NOMO-1 treated with DMSO at 0.1 percent for 48 hours (cell line): Measurements from ENCODE around the gene LRRFIP2.
"Not testable (repeated sequence)": the region's sequence is repeated elsewhere in the genome, so short reads cannot be mapped to it uniquely, and the experiment has no call there.

Source experiments
- DNase-seq: peaks from one replicate; lab custom pipeline; 2025; ENCODE audit not compliant: unreplicated experiment; lab: John Stamatoyannopoulos, UW

LRRFIP2 gene

DNA sequence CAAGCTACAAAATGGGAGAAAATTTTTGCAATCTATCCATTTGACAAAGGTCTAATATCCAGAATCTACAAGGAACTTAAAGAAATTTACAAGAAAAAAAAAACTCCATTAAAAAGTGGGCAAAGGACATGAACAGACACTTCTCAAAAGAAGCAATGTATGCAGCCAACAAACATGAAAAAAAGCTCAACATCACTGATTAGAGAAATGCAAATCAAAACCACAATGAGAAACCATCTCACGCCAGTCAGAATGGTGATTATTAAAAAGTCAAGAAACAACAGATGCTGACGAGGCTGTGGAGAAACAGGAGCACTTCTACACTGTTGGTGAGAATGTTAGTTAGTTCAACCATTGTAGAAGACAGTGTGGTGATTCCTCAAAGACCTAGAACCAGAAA is 27.5 kb downstream of the LRRFIP2 start:
- not testable (repeated sequence) for DNase-seq

DNA sequence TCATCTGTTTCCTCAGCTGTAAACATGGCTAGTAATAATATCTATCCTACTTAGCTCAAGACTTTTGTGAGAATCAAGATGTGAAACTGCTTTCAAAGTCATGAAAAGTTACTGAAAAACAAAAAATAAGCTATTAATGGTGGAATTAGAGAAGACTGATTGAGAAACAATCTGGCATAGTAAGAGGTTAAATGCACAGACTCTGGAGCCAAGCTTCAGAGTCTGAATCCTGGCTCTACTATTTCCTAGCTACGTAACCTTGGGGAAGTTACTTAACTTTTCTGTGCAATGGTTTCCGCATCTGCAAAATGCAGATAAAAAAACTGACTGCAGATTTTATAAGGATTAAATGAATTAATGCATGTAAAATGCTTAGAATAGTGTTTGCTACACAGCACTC is 28.8 kb downstream of the LRRFIP2 start:
- peak; percentile 51 for DNase-seq

DNA sequence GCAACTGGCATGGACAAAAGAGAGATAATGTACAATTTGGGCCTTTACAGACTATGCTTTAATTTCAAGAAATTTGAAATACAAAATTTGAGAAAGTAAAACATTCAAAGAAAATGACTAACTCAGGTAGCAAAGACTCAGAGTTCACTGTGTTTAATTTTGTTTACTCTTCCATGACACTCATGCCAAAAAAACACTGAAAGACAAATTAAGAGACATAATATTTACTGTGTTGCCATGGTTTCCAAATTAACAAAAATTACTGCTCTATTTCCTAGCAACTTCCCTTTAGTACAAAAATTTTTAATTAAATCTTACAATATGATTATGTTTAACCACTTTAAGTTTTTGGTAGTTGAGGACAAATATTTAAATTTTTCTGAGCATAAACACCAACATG is 29.6 kb downstream of the LRRFIP2 start:
- peak; percentile 21 for DNase-seq

DNA sequence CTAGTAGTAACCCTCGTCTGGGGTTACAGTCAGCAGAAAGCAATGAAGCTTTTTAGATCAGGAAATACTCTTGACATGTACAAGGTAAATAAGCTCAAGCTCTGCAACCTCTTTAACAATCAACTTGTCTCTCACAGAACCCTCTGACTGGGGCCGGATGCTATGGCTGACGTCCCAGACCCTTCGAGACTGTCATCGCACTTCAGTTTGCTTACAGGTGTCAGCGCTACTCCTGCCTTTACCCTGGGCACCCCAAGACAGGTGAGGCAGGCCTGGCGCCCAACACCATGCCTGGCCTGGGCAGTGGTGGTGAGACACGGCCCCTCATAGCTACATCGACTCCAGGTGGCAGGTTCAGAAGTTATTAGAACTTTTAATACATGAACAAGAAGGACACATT is 30.6 kb downstream of the LRRFIP2 start:
- no peak for DNase-seq

DNA sequence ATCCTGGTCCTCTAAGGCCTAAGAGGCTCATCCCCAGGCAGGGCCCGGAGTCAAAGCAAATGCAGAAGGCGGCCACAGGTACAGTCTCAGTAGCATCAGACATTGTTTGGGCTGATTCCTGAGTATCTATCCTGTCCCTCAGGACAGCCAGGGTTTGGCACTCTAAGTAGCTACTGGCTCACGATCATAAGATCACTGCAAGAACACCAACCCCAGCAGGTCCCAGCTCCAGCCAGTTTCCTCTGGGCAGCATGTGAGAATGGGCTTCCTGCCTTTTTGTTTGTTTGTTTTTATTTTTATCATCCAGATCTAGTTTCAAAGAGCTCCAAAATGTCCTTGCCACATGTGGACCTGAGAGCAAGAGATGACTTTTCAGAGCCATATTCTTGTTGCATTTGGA is 32.7 kb downstream of the LRRFIP2 start:
- DNase-seq: no peak

DNA sequence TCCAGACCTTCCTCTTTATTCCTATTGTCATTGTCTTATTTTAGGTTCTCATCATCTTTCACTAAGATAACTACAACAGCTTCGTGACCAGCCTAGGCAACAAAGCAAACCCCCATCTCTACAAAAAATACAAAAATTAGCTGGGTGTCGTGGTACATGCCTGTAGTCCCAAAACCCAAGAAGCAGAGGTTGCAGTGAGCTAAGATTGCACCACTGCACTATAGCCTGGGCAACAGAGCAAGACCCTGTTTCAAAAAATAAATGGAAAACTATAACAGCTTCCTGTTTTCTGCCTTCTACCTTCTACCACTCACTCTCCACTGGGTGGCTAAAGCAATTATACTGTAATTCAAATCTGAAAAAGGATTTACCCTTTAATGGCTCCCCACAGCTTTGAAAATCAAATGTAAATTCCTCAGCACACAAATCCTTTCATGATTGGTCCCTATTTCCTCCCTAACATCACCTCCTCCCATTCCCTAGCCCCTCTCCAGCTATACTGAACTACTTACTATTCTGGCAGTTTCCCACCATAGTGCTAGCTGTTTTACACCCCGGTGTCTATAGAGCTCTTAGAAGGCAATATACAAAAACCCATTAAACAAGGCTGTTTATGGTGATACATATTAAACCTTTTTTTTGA is 33.4 kb downstream of the LRRFIP2 start:
- no peak for DNase-seq

DNA sequence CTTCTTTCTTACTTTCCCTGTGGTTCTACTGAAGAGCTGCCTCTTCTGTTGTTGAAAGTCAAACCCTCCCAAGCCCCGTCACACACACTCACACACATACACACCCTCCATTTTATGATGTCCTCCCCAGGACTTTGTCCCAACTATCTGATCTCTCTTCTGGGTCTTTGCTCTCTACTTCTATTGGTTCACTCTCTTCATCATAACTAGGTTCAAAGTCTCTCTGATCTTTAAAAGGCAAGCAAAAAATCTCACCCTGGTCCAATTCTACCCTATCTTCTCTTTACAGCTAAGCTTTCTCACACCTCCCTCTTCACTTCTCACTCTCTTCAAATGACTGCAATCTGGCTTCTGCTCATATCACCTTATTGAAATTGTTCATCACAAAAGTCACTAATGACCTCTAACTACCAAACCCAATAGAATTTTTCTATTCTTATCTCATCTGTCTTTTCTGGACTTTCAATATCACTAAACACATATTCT is 34.8 kb downstream of the LRRFIP2 start:
- no peak for DNase-seq

DNA sequence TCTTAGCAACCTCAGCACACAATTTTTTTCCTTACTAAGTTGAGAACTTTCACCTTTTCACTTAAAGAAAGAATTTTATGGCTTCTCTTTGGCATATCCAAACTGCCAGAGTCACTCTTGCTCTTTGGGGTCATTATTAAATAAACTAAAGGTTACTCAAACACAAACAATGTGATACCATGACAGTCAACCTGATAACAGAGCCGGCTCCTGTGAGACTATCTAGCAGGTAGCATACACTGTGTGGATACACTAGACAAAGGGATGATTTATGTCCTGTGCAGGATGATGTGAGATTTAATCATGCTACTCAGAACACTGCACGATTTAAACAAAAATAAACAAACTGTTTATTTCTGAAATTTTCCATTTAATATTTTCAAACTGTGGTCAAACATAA is 35.6 kb downstream of the LRRFIP2 start:
- DNase-seq: no peak

DNA sequence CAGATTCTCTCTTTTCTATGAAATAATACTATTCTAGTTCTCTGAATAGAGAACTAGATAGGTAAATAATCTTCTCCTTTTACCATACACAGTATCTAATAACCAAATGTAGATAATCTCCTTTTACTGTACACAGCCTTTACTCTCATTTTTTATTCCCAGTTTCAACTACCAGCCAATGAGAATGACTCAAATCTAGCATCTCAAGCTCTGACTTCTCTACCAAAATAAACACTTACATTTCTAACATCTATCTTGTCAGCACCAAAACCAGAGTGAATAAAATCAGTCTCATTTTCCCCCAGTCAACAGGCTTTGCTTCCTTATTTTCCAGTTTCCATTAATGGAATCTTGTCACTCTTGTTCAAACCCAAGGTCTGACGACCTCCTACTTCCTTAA is 36.9 kb downstream of the LRRFIP2 start:
- no peak for DNase-seq

DNA sequence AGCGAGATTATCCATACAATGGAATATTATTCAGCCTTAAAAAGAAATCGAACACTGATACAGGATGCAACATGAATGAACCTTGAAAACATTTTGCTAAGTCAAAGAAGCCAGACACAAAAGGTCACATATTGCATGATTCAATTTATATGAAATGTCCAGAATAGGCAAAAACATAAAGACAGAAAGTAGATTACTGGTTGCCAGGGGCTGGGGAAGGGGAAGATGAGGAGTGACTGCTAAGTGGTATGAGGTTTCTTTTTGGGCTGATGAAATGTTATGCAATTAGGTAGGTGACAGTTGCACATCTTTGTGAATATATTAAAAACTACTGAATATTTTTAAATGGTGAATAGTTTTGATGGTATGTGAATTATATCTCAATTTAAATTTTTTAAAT is 38.3 kb downstream of the LRRFIP2 start:
- DNase-seq: peak; percentile 41

DNA sequence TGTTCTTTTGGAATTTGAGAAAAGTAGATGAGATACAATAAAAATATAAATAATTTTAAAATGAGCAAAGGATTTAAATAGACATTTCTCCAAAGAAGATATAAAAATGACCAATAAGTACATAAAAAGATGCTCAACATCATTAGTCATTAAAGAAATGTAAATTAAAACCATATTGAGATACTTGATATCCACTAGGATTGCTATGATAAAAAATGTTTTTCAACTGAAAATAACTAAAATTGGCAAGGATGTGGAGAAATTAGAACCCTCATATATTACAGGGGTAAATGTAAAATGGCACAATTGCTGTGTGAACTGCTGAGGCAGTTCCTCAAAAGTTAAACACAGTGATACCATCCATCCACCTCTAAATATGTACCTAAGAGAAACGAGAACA is 38.8 kb downstream of the LRRFIP2 start:
- DNase-seq: no peak

DNA sequence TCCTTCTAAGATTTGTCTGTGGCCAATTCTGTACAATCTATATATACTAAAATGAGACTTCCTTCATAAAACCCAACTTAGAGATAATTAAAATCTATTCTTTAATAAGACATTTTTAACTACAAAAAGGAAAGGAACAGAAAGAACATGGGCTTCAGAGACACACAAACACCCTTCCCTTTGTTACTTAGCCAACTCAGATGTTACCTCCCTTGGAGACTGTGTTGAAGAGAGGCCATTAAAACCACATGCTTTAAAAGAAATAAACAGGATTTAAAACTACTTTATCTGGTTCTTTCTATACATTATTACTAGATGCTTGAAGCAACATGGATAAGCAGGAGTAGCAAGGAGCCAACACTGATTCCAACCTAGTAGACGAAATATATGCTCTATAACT is 42.0 kb downstream of the LRRFIP2 start:
- no peak for DNase-seq

DNA sequence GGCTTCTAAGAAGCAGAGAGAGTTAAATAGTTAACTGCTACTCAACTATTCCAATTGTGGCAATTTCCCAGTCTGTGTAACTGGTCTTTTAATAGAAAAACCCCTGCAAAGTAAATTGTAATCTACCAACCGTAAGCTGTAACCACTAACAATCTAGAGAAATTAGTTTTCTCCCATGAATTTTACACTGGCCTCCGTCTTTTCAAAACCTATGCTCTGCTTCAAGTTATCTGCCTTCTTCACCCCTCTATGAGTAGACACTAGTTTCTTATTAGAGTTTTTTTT is 42.6 kb downstream of the LRRFIP2 start:
- DNase-seq: no peak

DNA sequence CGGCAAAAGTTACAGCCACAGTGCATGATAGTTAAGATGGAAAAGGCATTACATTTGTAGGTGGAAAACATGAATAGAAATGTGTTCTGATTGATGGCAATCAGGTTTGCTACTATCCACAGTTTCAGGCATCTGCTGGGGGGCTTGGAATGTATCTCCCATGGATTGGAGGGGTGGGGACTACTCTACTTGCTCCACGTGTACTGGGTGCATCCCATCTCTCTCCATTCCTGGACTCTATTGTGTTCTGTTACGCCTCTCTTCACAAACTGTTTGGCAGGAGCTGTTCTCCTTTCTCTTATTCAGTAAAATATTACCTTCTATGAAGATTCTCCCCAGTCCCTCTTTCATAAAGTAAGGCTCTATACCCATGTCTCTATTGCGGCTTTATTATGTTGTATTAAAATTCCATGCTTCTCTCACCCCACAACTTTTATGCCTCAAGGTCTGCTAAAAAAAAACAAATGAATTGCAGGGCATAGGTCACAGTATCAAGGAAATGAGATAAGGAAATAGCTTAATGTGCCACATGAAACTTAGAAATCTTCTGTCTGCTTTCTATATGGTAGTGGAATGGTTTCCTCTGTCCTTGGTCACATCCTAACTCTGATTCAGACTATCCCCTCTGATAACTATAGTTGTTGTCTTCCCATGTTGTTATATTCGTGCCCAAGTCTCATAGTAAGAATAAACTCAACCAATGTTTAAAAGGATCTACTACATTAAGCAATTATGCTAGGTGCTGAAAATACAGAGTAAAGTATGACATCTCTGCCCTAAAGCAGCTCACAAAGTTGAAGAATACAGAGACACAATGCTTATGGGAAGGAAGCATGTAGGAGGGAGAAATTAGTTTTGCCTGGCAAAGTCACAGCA is 43.2 kb downstream of the LRRFIP2 start:
- DNase-seq: no peak

DNA sequence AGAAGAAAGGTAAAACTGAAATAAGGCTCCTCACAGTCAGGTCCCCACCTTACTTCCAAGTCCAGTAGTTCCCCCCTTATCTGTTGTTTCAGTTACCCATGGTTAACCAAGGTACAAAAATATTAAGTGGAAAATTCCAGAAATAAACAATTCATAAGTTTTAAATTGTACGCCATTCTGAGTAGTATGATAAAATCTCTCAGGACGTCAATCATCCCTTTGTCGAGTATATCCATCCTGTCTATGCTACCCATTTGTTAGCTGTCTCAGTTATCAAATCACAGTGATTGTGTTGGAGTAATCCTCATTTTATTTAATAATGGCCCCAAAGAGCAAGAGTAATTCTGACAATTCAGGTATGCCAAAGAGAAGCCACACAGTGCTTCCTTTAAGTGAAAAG is 43.9 kb downstream of the LRRFIP2 start:
- DNase-seq: no peak

DNA sequence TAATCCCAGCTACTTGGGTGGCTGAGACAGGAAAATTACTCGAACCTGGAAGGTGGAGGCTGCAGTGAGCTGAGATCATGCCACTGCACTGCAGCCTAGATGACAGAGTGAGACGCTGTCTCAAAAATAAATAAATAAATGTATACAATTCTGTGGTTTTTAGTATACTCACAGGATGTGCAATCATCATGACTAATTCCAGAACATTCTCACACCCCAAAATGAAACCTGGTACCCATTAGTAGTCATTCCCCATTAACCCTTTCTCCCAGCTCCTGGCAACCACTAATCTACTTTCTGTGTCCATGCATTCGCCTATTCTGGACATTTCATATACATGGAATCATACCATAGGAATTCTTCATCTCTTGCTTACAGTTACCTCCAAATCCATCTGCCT is 44.5 kb downstream of the LRRFIP2 start:
- no peak for DNase-seq

DNA sequence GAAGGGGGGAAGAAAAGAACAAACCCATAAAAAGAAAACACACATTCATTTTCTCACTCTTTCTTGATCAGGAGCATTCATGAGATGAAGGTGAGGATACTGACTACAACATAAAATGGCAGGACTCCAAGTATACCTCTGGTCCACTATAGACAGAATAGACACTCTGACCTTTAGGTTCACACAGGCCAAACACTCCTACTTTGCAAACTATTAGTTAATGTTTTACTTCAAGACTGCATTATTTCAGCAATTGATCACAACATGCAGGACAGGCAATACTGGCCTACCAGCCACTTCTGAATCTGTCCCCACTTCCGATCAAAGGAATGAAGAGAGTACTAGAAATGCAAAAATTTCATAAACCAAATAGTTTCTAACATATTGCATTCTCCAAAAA is 47.0 kb downstream of the LRRFIP2 start:
- no peak for DNase-seq

DNA sequence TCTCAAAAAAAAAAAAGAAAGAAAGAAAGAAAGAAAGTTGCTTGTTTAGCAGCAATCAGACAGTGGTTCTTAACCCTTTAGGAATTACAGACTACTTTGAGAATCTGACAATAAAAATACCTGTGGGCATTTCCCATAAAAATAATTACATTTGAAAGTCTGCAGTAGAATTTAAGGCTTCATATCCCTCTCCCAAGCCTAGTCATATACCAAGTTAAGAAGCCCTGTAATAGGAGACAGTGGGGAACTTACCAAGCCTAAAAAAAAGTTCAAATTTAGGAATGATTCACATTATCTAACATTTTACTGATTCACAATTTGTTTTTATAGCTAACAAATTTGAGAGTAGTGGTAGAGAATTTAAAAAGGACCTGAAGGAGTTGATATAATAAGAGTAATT is 47.5 kb downstream of the LRRFIP2 start:
- DNase-seq: no peak

DNA sequence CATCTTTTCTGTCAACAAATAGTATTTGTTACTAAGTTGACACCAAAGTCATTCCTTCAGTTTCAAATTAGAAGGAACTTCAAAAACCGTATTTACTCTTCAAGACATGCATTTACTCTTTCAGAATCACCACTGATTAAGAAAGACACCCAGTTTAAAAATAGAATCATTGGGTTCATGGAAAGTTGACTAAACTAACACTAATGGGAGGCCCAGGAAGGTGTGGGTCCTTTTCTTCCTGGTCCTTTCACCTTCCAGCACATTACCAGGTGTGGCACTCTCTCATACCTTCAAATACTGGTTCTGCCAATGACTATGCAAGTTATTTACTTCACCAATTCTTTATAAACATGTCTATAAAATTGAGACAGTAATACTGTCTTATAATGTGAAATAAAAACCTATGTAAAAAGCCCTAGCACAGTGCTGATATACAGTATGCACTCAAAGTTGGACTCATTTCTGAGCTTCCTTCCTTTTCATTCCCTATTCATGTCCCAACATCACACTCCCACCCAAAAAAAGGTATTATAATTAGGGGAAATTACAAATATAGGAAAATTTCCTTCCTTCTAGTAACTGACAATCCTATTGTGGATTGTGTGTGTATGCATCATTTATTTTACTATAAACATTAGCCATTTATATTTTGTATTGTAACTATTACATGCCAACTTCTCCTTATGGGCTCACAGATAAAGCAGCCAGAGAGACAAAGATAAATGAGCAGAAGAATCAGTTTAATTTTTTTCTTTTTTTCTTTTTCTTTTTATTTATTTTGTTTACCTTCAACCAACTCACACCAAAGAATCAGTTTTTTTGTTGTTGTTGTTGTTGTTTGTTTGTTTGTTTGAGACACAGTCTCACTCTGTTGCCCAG is 48.9 kb downstream of the LRRFIP2 start:
- no peak for DNase-seq

DNA sequence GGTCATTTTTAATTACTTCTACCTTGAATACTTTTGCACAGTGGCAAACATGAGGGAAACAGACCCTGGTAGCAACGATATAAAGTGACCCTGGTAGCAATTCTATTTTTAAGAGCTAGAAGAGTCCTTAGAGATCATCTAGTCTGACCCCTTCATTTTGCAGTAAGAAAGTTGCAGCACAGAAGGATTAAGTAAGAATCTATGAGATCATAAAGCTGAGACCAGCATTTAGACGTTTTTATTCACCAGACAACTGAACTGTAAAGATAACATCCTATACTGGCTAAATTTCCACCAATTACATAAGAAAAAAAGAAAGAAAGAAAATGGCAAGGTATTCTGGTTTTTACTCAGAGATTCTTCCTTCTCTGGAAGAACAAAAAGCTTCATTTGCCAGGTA is 49.9 kb downstream of the LRRFIP2 start:
- no peak for DNase-seq

DNA sequence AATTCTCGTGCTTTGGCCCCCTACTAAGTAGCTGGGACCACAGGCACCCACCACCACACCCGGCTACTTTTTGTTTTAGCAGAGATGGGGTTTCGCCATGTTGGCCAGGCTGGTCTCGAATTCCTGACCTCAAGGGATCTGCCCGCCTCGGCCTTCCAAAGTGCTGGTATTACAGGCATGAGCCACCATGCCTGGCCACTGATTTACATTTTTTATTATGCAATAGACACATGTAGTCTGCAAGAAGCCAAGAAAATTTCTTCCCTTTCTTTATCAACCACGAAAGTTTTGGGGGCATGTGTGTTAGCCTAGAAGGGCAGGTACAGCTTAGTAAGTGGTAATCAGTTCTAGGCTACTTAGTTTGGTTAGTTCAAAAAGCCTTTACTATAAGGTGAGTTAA is 51.1 kb downstream of the LRRFIP2 start:
- DNase-seq: no peak

DNA sequence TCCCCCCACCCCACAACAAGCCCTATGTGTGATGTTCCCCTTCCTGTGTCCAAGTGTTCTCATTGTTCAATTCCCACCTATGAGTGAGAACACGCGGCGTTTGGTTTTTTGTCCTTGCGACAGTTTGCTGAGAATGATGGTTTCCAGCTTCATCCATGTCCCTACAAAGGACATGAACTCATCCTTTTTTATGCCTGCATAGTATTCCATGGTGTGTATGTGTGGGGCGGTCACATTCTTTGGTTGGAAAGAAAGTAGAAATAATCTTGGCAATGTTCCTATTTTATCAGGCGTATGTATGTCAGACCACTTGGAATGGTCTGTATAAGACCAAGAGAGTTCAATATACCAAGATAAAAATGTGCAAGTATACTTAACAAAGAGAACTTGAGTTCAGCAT is 52.3 kb downstream of the LRRFIP2 start:
- DNase-seq: not testable (repeated sequence)
